GM18511 (cell line): ENCODE measurements around the gene ASMT.
A peak's percentile ranks its signal among the peaks of the same experiment; 100 is the strongest.
"Not testable (repeated sequence)": the region's sequence is repeated elsewhere in the genome, so short reads cannot be mapped to it uniquely, and the experiment has no call there.

Experiments used
- ATAC-seq: cut with Tn5 transposase; IDR thresholded peaks from one replicate; pipeline ENCODE4 v1.9.1; 2021; ENCODE audit warnings: mild to moderate bottlenecking, moderate library complexity; ENCODE audit not compliant: unreplicated experiment

ASMT gene

DNA sequence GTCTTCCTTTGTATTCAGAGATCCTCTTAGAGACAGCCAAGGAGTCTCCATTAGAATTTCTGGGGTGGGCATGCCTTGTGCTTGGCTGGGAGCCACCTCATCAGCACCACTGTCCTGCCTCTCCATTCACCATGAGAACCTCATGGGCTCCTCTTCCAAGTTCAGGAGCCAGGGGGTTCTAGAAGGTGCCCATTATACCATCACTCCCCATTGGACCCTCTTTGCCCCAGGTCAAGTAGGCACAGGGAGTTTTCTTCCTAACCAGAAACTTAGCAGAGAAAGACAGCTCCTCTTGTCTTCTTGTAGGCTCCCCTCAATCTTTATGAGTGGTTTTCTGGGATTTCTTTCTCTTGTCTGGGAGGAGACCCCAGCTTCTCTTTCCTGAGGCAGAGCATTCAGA, 31.1 kb downstream of the ASMT start:
- no peak for ATAC-seq

DNA sequence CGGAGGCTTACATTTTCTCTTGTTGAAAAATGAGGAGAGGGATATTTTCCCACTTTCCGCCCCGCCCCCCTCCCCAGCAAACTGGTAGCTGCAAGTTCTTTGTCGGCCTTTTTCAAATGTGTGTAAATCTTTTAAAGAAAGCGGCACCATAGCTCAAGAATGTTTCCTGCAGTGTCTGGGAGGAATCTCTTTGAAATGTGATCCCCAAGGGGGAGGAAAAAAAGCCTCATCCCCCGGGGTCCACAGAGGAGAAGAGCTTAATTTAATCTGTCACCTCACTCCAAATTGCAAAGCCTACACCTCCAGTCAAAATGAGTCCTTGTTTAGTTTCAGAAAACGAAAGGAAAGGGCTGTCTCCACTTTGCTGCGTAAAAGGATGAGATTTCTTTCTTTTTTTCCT, 34.8 kb downstream of the ASMT start:
- no peak for ATAC-seq

DNA sequence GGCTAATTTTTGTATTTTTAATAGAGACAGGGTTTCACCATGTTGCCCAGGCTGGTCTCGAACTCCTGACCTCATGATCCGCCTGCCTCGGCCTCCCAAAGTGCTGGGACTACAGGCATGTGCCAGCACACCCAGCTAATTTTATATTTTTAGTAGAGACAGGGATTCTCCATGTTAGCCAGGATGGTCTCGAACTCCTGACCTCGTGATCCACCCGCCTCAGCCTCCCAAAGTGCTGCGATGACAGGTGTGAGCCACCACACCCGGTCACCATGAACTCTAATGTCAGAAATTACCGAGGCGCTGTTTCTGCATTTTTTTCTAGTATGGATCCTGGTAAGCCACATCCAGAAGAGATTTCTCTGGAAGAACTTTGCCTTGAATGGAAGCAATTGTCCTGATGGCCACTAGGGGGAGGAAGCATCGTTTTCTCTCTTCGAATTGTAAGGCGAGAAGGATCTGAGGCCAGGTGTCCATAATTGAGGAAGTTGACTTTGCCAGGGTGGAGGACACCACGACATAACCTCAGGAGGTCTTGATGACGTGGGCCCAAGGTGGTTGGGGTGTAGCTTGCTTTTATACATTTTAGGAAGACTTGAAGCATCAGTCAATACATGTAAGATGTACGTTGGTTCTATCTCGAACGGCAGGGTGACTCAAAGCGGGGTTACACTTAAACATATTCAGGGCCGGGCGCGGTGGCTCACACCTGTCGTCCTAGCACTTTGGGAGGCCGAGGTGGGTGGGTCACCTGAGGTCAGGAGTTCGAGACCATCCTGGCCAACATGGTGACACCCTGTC, 37.4 kb downstream of the ASMT start:
- not testable (repeated sequence) for ATAC-seq

DNA sequence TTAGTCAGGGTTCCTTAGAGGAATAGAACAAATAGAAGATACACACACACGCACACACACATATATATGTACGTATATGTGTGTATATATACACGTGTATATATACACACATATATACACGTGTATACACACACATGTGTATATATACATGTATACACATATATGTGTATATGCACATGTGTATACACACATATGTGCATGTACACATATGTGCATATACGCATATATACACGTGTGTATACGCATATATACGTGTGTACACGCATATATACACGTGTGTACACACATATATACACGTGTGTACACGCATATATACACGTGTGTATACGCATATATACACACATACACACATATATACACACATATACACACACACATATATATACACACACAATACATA, 41.5 kb downstream of the ASMT start:
- ATAC-seq: no peak

DNA sequence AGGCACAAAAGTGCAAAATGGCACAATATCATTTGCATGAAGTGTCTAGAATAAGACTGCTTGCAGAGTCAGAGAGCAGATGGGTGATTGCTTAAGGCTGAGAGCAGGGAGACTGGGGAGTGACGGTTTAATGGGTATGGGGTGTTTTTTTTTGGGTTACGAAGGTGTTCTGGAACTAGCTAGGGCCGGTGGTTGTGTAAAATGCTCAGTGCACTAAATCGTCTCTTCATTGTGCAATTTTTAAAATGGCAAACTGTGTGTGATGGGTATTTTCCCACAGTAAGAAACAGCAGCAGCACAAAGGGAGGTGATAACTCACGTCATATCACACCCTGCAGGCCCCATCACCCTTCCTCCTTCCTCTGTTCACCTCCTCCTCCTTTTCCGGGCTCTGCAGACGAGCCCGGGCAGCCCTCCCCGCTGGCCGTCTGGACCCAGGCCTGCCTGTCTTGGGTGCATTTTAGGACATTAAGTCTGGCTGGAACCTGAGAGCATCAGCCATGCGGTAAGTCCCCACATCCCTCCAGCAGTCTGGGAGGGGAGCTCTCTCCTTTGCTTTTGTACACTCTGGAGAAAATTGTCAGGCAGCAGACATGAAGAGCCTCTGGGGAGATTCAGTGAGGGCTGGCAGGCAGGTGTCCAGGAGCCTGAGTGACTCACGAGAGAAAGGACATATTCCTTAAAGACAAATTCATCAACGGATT, 42.7 kb downstream of the ASMT start:
- ATAC-seq: peak; percentile 56

DNA sequence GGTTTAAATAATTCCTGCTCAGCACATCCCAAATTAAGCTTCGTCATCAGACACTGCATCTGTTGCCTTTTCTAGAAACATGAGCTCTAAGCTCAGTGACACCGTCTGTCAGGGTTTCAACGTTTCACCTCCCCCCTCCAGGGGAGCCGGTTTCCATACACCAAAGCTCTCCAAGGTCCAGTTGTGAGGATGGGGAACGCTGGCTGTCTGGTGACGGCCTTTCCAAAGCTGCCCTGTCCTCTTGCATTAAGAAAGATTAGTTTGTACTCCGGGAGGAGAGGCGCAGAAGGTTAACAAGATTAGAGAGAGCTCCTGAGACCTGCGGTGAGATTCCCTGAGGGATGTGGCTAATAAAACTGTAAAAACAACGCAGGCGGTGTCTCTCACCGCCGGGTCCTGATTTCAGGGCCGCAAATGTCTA, 43.2 kb downstream of the ASMT start:
- peak; percentile 9 for ATAC-seq

DNA sequence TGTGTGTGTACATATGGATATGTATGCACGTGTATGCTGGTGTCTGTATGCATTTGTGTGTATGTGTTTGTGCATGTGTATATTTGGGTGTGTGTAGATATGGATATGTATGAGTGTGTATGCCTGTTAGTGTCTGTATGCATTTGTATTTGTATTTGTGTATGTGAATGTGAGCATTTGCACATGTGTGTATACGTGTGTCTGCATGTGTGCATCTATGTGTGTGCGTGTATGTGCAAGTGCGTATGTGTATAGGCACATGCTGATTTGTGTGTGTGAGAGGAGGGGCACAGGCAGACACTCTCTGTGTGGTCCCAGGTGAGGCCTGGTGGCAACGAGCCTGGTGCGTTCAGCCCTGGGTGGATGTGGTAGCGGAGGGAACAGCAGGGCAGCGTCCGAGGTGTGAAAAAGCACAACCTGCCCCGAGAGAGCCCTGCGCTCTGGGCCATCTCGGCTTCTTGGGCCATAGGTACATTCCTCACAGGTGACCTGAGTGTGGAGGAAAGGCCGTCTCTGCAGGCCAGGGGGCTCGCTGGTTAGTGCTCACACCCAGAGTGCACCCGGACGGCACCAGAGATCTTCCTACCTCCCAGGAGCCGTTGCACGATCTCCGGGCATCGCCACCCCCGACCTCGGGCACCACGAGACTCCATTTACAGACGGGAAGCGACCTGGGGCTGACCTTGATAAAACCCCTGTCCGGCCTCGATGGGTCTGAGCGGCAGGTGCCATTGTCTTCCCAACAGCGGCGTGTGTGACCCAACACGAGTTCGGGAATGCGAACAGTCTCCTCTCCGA, 45.0 kb downstream of the ASMT start:
- ATAC-seq: no peak

DNA sequence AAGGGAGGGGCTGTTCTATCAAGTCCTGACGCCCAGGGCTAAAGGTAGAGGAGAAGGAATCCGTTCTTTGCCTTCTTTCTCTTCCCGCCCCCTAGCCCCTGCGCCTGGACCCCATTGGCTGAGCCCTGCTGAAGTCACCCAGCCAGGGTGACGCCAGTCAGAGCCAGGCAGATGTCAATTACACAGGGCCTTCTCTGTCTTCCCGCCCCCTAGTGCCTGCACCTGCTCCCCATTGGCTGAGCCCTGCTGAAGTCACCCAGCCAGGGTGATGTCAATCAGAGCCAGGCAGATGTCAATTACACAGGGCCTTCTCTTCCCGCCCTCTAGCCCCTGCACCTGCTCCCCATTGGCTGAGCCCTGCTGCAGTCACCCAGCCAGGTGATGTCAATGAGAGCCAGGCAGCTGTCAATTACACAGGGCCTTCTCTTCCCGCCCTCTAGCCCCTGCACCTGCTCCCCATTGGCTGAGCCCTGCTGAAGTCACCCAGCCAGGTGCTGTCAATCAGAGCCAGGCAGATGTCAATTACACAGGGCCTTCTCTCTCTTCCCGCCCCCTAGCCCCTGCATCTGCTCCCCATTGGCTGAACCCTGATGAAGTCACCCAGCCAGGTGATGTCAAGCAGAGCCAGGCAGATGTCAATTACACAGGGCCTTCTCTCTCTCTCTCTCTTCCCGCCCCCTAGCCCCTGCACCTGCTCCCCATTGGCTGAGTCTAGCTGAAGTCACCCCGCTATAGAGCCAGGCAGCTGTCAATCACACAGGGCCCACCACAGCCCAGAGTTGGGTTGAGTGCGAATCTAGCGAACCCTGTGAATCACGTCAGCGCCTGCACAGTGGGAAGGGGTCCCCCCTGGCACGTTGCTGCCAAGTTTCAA, 46.4 kb downstream of the ASMT start:
- peak; percentile 84 for ATAC-seq

DNA sequence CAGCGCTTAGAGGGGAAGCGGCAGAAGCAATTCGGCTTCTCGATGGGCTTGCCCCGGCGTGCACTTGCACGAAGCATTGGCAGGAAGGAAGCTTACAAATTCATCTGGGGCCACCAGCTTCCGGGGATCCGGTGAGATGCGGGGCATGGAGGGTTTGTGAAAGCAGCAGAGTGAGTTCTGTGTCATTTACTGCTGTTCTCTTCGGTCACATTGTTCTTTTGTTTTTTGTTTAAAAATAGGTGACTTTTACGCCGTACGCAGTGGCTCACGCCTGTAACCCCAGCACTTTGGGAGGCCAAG, 47.0 kb downstream of the ASMT start:
- ATAC-seq: peak; percentile 23

DNA sequence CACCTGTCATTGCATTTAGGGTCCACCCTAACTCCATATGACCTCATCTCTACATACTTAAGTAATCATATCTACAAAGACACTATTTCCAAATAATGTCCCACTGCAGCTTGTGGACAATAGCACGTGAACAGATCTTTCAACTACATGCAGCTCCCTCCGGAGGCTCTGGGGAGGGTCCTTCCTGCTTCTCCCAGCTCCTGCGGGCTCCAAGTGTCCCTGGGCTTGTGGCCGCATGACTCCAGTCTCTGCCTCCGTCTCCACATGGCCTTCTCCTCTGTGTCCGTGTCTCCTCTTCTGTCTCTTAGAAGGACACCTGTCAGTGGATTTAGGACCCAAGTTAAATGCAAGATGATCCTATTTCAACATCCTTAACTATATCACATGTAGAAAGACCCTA, 52.7 kb downstream of the ASMT start:
- ATAC-seq: no peak

DNA sequence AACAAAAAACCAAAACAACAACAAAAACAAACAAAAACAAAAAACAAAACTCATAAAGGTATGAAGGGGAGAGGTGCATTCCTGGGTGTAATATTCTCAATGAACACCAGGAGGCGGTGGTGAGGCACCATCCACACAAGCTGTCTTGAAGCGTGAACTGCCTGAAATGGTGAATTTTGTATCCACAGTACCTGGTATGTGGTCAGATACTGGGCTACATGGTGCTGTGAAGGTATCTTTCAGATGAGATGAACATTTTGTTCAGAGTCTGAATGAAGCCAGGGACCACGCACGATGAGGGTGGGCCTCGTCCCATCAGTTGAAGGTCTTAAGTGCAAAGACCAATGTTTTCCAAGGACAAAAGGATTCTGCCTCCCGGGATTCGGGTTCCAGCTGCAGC, 58.5 kb downstream of the ASMT start:
- no peak for ATAC-seq

DNA sequence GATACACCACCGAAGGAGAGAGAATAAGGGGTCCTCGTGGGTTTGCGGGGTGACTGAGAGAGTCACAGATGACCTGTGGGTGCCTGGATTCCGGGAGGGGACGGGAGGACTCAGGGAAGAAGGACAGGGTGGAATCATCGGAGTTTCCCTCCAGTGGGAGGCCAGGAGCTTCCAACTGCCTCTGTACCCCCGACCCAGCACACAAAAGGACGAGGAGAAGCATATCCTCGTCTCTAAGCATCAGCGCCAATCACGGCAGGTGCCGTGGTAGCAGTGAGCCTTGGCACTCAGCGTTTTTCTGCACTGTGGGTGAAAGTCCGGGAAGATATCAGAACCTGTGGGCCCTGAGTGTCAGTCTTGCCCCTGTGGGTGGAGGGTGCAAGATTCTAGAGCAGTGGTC, 62.0 kb downstream of the ASMT start:
- ATAC-seq: no peak

DNA sequence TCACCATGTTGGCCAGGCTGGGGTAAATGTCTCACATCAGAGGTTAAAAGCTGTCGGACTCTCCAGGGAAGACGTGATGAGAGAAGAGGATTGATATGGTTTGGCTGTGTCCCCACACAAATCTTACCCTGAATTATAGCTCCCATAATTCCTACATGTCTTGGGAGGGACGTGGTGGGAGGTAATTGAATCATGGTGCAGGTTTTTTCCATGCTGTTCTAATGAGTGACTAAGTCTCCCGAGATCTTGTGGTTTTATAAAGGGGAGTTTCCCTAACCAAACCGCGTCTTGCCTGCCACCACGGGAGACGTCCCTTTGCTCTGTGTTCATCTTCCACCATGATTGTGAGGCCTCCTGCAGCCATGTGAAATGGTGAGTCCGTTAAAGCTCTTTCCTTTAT, 64.4 kb downstream of the ASMT start:
- ATAC-seq: no peak

DNA sequence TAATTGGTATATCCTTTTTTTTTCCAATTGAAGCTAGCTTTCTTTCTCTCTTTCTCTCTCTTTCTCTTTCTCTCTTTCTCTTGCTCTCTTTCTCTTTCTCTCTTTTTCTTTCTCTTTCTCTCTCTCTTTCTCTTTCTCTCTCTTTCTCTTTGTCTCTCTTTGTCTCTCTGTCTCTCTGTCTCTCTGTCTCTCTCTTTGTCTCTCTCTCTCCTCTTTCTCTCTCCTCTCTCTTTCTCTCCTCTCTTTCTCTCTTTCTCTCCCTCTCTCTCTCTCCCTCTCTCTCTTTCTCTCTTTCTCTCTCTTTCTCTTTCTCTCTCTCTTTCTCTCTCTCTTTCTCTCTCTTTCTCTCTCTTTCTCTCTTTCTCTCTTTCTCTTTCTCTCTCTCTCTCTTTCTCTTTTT, 66.6 kb downstream of the ASMT start:
- no peak for ATAC-seq

DNA sequence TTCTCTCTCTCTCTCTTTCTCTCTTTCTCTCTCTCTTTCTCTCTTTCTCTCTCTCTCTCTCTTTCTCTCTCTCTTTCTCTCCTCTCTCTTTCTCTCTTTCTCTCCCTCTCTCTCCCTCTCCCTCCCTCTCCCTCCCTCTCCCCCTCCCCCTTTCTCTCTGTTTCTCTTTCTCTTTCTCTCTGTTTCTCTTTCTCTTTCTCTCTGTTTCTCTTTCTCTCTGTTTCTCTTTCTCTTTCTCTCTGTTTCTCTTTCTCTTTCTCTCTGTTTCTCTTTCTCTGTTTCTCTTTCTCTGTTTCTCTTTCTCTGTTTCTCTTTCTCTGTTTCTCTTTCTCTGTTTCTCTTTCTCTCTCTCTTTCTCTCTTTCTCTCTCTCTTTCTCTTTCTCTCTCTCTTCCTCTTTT, 67.0 kb downstream of the ASMT start:
- ATAC-seq: not testable (repeated sequence)

DNA sequence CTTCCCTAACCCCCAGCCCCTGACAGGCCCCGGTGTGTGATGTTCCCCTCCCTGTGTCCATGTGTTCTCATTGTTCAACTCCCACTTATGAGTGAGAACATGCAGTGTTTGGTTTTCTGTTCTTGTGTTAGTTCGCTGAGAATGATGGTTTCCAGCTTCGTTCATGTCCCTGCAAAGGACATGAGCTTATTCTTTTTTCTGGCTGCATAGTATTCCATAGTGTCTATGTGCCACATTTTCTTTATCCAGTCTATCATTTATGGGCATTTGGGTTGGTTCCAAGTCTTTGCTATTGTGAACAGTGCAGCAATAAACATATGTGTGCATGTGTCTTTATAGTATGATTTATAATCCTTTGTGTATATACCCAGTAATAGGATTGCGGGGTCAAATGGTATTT, 67.6 kb downstream of the ASMT start:
- not testable (repeated sequence) for ATAC-seq

DNA sequence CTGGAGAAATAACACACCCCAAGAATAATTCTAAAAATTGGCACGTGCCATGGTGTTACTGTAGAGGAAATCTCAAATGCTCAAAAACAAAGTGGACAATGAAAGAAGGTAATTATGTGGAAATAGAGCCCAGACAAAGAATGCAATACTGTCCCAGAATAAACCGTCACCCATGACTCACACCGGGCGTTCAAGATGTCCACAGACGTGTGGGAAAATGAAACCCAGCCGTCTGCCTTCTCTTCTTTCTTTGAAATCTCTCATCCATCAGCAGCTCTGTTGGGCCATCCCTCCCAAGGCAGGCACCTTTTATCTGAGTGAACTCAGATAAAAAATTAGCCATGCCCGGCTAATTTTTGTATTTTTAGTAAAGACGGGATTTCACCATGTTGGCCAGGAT, 70.0 kb downstream of the ASMT start:
- not testable (repeated sequence) for ATAC-seq

DNA sequence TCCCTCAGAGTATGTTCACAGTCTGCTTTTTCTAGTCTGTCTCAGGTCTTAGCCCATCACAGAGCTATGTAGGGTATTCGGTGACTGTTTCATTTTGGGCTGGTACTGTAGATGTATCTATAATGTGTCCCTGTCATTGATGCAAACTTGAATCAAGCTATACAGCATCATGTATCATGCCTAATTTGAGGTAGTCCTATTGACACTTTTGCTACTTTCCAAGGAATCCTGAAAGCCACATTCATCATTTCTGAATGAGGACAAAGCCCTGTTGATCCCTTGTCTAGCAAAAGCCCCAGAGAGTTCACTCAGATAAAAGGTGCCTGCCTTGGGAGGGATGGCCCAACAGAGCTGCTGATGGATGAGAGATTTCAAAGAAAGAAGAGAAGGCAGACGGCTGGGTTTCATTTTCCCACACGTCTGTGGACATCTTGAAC, 70.6 kb downstream of the ASMT start:
- not testable (repeated sequence) for ATAC-seq

DNA sequence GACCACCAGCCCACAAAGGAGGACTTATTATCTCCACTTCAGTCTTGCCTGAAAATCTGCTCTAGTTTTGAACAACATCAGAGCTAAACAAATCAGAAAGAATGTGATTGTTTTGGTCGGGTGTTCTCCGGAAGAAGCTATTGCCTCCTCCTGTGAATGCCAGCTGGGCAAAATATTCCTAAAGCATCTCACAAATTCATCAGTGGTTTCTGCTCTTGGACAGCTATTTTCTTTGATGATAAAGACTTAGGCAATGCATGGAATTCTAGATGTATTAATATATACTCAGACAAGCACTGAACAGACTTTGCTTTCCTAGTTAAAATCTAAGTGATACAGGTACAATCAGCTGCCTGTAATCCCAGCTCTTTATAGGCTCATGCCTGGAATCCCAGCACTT, 71.8 kb downstream of the ASMT start:
- ATAC-seq: no peak
